ENCODE measurements around the gene STK24. TPM values are rescaled to one million over a fixed set of nuclear protein-coding genes. Genes with fewer than 3 reads are reported as not detected.

STK24 gene
- total RNA-seq, 1 donor from 2014 or later: 88.4 TPM

- H3K4me1 Mint-ChIP-seq: peaks cover 71% of the 10 kb centered on the region
- peaks cover 2% of the 10 kb centered on the region for H3K36me3 Mint-ChIP-seq
- H3K27ac Mint-ChIP-seq: peak overlapping the region; percentile 70
- no peaks in the 10 kb centered on the region for H3K9me3 Mint-ChIP-seq
- TF ChIP-seq CTCF (IDR thresholded peaks at IDR 0.05; ENCODE audit: unreplicated experiment): no peak
- H3K4me3 Mint-ChIP-seq: no peak overlapping the region
- no peaks in the 10 kb centered on the region for H3K27me3 Mint-ChIP-seq (ENCODE audit: low read depth)
- no peak for DNase-seq (ENCODE audit: low spot score in 2 of 2, unreplicated experiment in 2 of 2)
These were observed 95.7 kb downstream of the STK24 start for GRCh38 chr13:98480915-98481877.

- Mint-ChIP-seq H3K36me3 (peaks cover 2% of the 10 kb centered on the region), H3K4me1 (peaks cover 61% of the 10 kb centered on the region), H3K27me3 (ENCODE audit: low read depth) (no peaks in the 10 kb centered on the region), H3K4me3 (no peak overlapping the region), H3K9me3 (no peaks in the 10 kb centered on the region), H3K27ac (peak overlapping the region; percentile 47)
- no peak for TF ChIP-seq CTCF (IDR thresholded peaks at IDR 0.05; ENCODE audit: unreplicated experiment)
- no peak for DNase-seq (ENCODE audit: low spot score in 2 of 2, unreplicated experiment in 2 of 2)
These were observed 97.4 kb downstream of the STK24 start for GRCh38 chr13:98479496-98480003.

- no peak for TF ChIP-seq CTCF (IDR thresholded peaks at IDR 0.05; ENCODE audit: unreplicated experiment)
- H3K9me3 Mint-ChIP-seq: no peaks in the 10 kb centered on the region
- H3K27me3 Mint-ChIP-seq (ENCODE audit: low read depth): no peaks in the 10 kb centered on the region
- H3K4me1 Mint-ChIP-seq: peaks cover 52% of the 10 kb centered on the region
- H3K27ac Mint-ChIP-seq: peak overlapping the region; percentile 55
- no peak for DNase-seq (ENCODE audit: low spot score in 2 of 2, unreplicated experiment in 2 of 2)
- peaks cover 5% of the 10 kb centered on the region for H3K36me3 Mint-ChIP-seq
- no peak overlapping the region for H3K4me3 Mint-ChIP-seq
These were observed 98.4 kb downstream of the STK24 start for GRCh38 chr13:98478189-98479129.

GRCh38 chr13:98476538-98476966 is 100.4 kb downstream of the STK24 start:
- H3K4me3 Mint-ChIP-seq: no peak overlapping the region
- DNase-seq (ENCODE audit: low spot score in 2 of 2, unreplicated experiment in 2 of 2): no peak

More at GRCh38 chr13:98476538-98476966, 100.4 kb downstream of the STK24 start:
- H3K9me3 Mint-ChIP-seq: no peaks in the 10 kb centered on the region
- H3K36me3 Mint-ChIP-seq: peaks cover 20% of the 10 kb centered on the region
- peak overlapping the region; percentile 84 for H3K27ac Mint-ChIP-seq
- no peaks in the 10 kb centered on the region for H3K27me3 Mint-ChIP-seq (ENCODE audit: low read depth)
- TF ChIP-seq CTCF (IDR thresholded peaks at IDR 0.05; ENCODE audit: unreplicated experiment): no peak
- H3K4me1 Mint-ChIP-seq: peaks cover 44% of the 10 kb centered on the region

Data from mesothelial cell of epicardium (in vitro differentiated cells).